ENCODE results near the gene PKN1. TPM values are rescaled to one million over a fixed set of nuclear protein-coding genes. Genes with fewer than 3 reads are reported as not detected.

PKN1 gene
- total RNA-seq, 1 donor from 2014 or later = 162 TPM

DNA sequence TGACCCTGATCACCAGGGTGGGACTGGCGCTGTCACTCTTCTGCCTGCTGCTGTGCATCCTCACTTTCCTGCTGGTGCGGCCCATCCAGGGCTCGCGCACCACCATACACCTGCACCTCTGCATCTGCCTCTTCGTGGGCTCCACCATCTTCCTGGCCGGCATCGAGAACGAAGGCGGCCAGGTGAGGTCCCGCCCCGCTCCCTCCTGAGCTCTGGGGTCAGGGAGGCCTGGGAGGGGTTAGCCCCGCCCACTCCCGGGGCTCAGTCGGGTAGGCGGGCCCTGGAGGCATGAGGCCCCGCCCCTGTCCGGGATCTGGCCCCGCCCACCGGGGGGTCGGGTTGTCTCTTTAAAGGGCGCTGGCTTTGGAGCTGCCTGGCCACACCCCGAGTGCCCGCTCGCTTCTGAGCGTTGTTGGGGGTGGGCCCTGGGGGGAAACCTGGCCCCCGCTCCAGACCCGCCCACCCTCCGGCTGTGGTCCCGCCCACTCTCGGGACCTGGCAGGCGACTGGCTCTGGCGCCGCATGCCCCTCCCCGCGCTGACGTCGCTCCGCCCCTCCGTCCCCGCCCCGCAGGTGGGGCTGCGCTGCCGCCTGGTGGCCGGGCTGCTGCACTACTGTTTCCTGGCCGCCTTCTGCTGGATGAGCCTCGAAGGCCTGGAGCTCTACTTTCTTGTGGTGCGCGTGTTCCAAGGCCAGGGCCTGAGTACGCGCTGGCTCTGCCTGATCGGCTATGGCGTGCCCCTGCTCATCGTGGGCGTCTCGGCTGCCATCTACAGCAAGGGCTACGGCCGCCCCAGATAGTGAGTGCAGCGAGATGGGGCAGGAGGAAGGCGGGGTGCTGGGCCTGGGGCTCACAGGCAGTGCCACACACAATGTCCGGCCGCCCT, 27.1 kb upstream of the PKN1 start:
- DNase-seq = peak; percentile 91
- intact Hi-C loops (cut with micrococcal nuclease) = no loop called here
- peak; percentile 87 for ATAC-seq

DNA sequence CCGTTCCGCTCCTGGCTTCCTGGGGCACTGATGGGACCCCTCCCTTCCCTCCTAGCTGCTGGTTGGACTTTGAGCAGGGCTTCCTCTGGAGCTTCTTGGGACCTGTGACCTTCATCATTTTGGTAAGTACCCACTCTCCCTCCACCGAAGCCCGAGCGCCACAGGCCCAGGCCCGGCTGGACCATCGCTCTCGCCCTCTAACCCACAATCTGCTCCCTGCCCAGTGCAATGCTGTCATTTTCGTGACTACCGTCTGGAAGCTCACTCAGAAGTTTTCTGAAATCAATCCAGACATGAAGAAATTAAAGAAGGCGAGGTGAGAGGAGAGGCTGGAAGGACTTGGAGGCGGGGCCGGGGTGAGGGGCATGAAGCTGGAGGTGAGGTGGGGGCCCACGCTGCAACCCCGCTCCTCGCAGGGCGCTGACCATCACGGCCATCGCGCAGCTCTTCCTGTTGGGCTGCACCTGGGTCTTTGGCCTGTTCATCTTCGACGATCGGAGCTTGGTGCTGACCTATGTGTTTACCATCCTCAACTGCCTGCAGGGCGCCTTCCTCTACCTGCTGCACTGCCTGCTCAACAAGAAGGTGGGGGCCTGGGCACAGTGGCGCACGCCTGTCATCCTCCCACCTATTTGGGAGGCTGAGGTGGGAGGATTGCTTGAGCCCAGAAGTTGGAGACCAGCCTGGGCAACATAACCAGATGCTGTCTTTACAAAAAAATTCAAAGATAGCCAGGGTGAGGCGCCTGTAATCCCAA, 26.3 kb upstream of the PKN1 start:
- intact Hi-C loops (cut with micrococcal nuclease) = no loop called here
- DNase-seq (peak; percentile 38), ATAC-seq (no peak)

DNA sequence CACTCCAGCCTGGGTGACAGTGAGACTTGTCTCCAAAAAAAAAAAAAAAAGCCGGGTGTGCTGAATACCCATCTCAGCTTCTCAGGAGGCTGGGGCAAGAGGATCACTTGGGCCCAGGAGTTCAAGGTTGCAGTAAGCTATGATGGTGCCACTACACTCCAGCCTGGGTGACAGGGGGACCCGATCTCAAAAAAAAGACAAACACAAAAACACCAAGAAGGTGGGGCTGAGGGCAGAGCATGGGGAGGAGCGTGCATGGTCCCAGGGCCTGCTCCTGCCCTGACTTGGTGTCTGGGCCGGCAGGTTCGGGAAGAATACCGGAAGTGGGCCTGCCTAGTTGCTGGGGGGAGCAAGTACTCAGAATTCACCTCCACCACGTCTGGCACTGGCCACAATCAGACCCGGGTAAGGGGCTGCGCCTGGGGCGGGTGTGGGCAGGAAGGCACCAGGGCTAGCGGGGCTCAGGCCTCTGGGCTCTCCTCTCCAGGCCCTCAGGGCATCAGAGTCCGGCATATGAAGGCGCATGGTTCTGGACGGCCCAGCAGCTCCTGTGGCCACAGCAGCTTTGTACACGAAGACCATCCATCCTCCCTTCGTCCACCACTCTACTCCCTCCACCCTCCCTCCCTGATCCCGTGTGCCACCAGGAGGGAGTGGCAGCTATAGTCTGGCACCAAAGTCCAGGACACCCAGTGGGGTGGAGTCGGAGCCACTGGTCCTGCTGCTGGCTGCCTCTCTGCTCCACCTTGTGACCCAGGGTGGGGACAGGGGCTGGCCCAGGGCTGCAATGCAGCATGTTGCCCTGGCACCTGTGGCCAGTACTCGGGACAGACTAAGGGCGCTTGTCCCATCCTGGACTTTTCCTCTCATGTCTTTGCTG, 25.3 kb upstream of the PKN1 start:
- intact Hi-C loops (cut with micrococcal nuclease) = no loop called here
- ATAC-seq (no peak), DNase-seq (peak; percentile 36)

DNA sequence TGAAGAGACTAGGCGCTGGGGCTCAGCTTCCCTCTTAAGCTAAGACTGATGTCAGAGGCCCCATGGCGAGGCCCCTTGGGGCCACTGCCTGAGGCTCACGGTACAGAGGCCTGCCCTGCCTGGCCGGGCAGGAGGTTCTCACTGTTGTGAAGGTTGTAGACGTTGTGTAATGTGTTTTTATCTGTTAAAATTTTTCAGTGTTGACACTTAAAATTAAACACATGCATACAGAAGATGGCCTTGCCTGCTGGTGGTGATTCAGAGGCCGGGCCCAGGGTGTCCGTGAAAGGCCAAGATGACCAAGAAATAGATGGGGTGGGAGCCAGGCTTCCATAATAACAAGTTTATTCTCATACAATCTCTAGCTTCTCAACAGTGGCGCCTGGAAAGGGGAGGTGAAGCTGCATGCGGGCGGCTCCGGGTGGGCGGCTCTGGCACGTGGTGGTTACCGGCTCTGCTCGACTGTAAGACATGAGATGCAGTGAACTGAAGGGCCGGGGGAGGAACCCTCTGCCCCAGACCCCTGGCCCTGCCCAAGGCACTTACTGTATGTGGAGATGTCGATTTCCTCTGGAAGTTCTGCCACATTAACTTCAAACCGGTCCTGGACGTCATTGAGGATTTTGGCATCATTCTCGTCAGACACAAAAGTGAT, 24.5 kb upstream of the PKN1 start:
- DNase-seq = no peak
- intact Hi-C loops (cut with micrococcal nuclease) = no loop called here
- no peak for ATAC-seq

- peak; percentile 32 for DNase-seq
- intact Hi-C loops (cut with micrococcal nuclease) = no loop called here
- ATAC-seq = no peak
Observed at GRCh38 chr19:14409146-14410023, 23.7 kb upstream of the PKN1 start.

- peak; percentile 36 for DNase-seq
- intact Hi-C loops (cut with micrococcal nuclease) = no loop called here
- no peak for ATAC-seq
Observed at GRCh38 chr19:14410091-14411051, 22.7 kb upstream of the PKN1 start.

DNA sequence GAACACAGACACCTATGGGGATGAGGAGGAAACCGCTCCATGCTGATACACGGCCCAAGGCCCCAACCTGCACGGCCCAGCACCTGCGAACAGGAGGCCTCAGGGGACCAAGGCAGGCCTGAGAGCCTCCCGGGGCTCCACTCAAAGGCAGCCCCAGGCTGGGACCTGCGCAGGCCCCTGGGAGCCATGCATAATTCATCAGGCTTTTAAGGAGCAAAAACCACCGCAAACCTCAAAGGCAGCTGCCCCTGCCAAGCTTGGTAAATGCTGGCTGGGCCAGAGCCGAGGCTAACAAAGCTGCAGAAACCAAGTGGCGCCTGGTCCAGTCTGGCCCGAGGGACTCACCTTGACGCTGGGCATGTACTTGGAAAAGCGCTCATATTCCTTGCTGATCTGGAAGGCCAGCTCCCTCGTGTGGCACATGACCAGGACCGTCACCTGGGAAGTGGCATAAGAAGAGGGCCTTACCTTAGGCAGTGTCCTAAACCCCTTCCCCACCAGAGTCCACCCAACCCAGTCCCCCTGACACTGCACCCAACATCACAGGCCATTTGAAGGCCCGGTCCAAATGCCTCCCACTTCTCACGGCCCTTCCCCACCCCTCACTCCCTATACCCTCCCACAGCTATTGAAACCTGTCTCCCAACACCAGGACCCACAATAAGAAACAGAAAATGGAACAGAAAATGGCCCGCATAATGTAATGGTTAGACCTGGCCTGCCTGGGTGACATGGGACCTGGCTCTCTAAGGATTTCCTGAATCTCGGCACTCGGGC, 21.8 kb upstream of the PKN1 start:
- no peak for DNase-seq
- intact Hi-C loops (cut with micrococcal nuclease) = no loop called here
- ATAC-seq = no peak

DNA sequence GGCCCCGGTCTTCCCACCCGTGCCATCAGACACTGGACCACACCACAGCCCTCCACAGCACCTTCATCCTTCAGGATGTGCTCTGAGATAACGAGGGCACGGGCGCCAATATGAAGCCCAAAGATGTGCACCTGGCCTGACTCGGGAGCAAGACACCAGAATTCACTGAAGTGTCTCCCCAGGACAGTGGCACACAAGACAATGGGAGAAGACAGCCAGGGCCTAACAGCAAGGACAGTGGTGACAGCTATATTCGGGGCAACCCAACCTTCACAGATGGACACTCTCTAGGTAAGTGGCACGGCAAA, 21.2 kb upstream of the PKN1 start:
- DNase-seq (no peak), ATAC-seq (no peak)
- intact Hi-C loops (cut with micrococcal nuclease) = no loop called here

DNA sequence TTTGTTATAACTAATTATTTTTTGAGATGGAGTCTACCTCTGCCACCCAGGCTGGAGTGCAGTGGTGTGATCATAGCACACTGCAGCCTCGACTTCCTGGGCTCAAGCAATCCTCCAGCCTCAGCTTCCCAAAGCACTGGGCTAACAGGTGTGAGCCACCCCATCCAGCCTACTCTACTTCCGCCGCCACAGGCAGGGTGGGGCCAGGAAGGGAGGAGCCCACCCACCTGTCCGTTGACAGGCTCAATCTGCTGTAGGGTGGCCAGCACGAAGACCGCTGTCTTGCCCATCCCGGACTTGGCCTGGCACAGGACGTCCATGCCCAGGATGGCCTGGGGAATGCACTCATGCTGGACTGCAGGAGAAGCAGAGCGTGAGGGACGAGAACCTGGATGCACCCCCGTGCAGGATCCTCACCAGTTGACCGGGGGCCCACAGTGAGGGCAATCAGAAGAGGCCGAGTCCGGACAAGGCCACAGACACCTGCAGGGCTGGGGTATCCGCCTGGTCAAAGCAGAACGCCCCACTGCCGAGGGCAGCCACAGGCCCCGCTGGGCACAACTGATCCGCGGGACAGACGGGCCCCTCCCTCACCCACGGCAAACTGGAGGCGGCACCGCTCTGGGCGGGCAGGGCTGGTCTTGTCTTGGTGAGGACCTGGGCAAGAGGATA, 20.6 kb upstream of the PKN1 start:
- intact Hi-C loops (cut with micrococcal nuclease) = no loop called here
- ATAC-seq = no peak
- DNase-seq = no peak

GRCh38 chr19:14412996-14413692, 20.0 kb upstream of the PKN1 start:
- ATAC-seq (no peak), DNase-seq (no peak)
- intact Hi-C loops (cut with micrococcal nuclease) = no loop called here

GRCh38 chr19:14413693-14414181, 19.4 kb upstream of the PKN1 start:
- ATAC-seq (peak; percentile 35), DNase-seq (peak; percentile 44)
- intact Hi-C loops (cut with micrococcal nuclease) = no loop called here

DNA sequence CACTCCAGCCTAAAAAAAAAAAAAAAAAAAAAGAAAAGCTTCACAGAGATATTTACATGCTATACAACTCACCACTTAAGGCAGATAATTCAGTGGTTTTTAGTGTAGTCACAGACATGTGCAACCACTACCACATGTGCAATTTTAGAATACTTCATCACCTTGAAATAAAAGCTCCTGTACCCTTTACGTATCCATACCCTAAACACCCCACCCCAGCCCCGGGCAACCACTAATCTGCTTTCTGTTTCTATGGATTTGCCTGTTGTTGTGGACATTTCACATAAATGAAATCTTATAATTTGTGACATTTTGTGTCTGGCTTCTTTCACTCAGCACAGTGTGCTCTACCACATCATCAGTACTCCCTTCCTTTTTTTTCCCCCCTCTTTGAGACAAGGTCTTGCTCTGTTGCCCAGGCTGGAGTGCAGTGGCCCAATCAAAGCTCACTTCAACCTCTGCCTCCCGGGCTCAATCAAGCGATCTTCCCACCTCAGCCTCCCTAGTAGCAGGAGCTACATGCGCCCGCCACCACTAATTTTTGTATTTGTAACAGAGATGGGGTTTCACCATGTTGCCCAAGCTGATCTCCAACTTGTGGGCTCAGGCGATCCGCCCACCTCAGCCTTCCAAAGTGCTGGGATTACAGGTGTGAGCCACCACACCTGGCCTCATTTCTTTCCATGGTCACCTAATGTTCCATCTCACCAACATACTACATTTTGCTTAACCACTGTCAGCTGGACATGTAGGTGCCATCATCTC, 18.0 kb upstream of the PKN1 start:
- ATAC-seq = no peak
- no peak for DNase-seq
- intact Hi-C loops (cut with micrococcal nuclease) = no loop called here

- DNase-seq = peak; percentile 35
- no peak for ATAC-seq
- intact Hi-C loops (cut with micrococcal nuclease) = no loop called here
Observed at GRCh38 chr19:14416817-14417231, 16.3 kb upstream of the PKN1 start.

- DNase-seq (peak; percentile 88), ATAC-seq (peak; percentile 86)
- intact Hi-C loops (cut with micrococcal nuclease) = no loop called here
Observed at GRCh38 chr19:14418856-14419105, 14.3 kb upstream of the PKN1 start.
